ENCODE data around the gene DLG2. TPM values are rescaled to one million over a fixed set of nuclear protein-coding genes. Genes with fewer than 3 reads are reported as not detected.

The DLG2 gene
- total and polyA plus RNA-seq, 4 donors, result 0.30 to 5.5 (median 0.68) TPM

- Histone ChIP-seq H3K4me3 (ENCODE audit: low read depth in 1 of 3, low read length in 3 of 3) (no peak overlapping the region), H3K36me3 (ENCODE audit: control insufficient read depth in 4 of 4, insufficient read depth in 3 of 4, low read depth in 1 of 4, low read length in 3 of 4) (no peaks in the 10 kb centered on the region), H3K9me3 (ENCODE audit: control insufficient read depth in 4 of 4, low read length in 3 of 4) (no peaks in the 10 kb centered on the region), H3K27ac (ENCODE audit: low read depth in 1 of 2, low read length in 2 of 2) (no peak overlapping the region), H3K4me1 (ENCODE audit: control insufficient read depth in 4 of 4, insufficient read depth in 4 of 4, low read length in 3 of 4) (no peaks in the 10 kb centered on the region), H3K9ac (ENCODE audit: low read depth in 1 of 2, low read length in 2 of 2) (no peak overlapping the region), H3K27me3 (ENCODE audit: control insufficient read depth in 4 of 4, insufficient read depth in 4 of 4, low read length in 3 of 4) (no peaks in the 10 kb centered on the region)
- TF ChIP-seq YY1 (IDR thresholded peaks at IDR 0.05) (no peak), GABPA (IDR thresholded peaks at IDR 0.05 in 1 of 2, conservative IDR thresholded peaks at IDR 0.05 in 1 of 2) (no peak), NR2F2 (IDR thresholded peaks at IDR 0.05) (no peak), CTCF (IDR thresholded peaks at IDR 0.05; ENCODE audit: low read depth, low read length, missing input control) (no peak), RXRA (IDR thresholded peaks at IDR 0.05) (no peak)
- no peak for DNase-seq (ENCODE audit: low spot score)
- WGBS, result 61% methylated on average over 2 of the region's 2 CpGs
Observed at GRCh38 chr11:85596886-85597285, 30.3 kb downstream of the DLG2 start.

GRCh38 chr11:85595285-85595884 is 31.8 kb downstream of the DLG2 start:
- no peaks in the 10 kb centered on the region for H3K36me3 ChIP-seq (ENCODE audit: control insufficient read depth in 4 of 4, insufficient read depth in 3 of 4, low read depth in 1 of 4, low read length in 3 of 4)
- no peak overlapping the region for H3K27ac ChIP-seq (ENCODE audit: low read depth in 1 of 2, low read length in 2 of 2)
- H3K4me3 ChIP-seq (ENCODE audit: low read depth in 1 of 3, low read length in 3 of 3), result no peak overlapping the region
- no peaks in the 10 kb centered on the region for H3K27me3 ChIP-seq (ENCODE audit: control insufficient read depth in 4 of 4, insufficient read depth in 4 of 4, low read length in 3 of 4)
- no peak overlapping the region for H3K9ac ChIP-seq (ENCODE audit: low read depth in 1 of 2, low read length in 2 of 2)
- H3K4me1 ChIP-seq (ENCODE audit: control insufficient read depth in 4 of 4, insufficient read depth in 4 of 4, low read length in 3 of 4), result no peaks in the 10 kb centered on the region
- DNase-seq (ENCODE audit: low spot score), result no peak
- H3K9me3 ChIP-seq (ENCODE audit: control insufficient read depth in 4 of 4, low read length in 3 of 4), result no peaks in the 10 kb centered on the region
- TF ChIP-seq TAF1 (conservative IDR thresholded peaks at IDR 0.05) (no peak), MAX (IDR thresholded peaks at IDR 0.05) (no peak), SP1 (IDR thresholded peaks at IDR 0.05) (no peak), RXRA (IDR thresholded peaks at IDR 0.05) (no peak), FOXA2 (IDR thresholded peaks at IDR 0.05) (no peak), RAD21 (IDR thresholded peaks at IDR 0.05) (peak; percentile 94 to 95), CTCF (IDR thresholded peaks at IDR 0.05; ENCODE audit: low read depth, low read length, missing input control) (peak; percentile 68), HNF4G (IDR thresholded peaks at IDR 0.05) (no peak)

GRCh38 chr11:85590848-85591483 is 36.2 kb downstream of the DLG2 start:
- H3K4me3 ChIP-seq (ENCODE audit: low read depth in 1 of 3, low read length in 3 of 3), result no peak overlapping the region
- DNase-seq (ENCODE audit: low spot score), result no peak
- H3K27ac ChIP-seq (ENCODE audit: low read depth in 1 of 2, low read length in 2 of 2), result no peak overlapping the region
- no peaks in the 10 kb centered on the region for H3K27me3 ChIP-seq (ENCODE audit: control insufficient read depth in 4 of 4, insufficient read depth in 4 of 4, low read length in 3 of 4)
- H3K4me1 ChIP-seq (ENCODE audit: control insufficient read depth in 4 of 4, insufficient read depth in 4 of 4, low read length in 3 of 4), result no peaks in the 10 kb centered on the region
- 83% methylated on average over 4 of the region's 4 CpGs for WGBS
- H3K36me3 ChIP-seq (ENCODE audit: control insufficient read depth in 4 of 4, insufficient read depth in 3 of 4, low read depth in 1 of 4, low read length in 3 of 4), result no peaks in the 10 kb centered on the region
- TF ChIP-seq REST (IDR thresholded peaks at IDR 0.05) (no peak), TAF1 (conservative IDR thresholded peaks at IDR 0.05) (no peak), CTCF (IDR thresholded peaks at IDR 0.05; ENCODE audit: low read depth, low read length, missing input control) (peak; percentile 17), SP1 (IDR thresholded peaks at IDR 0.05) (no peak), NR2F2 (IDR thresholded peaks at IDR 0.05) (no peak), RAD21 (IDR thresholded peaks at IDR 0.05) (peak; percentile 61 to 62), EGR1 (IDR thresholded peaks at IDR 0.05; ENCODE audit: low read depth in 2 of 2) (no peak)
- H3K9ac ChIP-seq (ENCODE audit: low read depth in 1 of 2, low read length in 2 of 2), result no peak overlapping the region
- no peaks in the 10 kb centered on the region for H3K9me3 ChIP-seq (ENCODE audit: control insufficient read depth in 4 of 4, low read length in 3 of 4)
